HepG2 (cell line): ENCODE results near the gene FMNL2. TPM values are rescaled to one million over a fixed set of nuclear protein-coding genes. Genes with fewer than 3 reads are reported as not detected.

Experiments
- ATAC-seq: fragments of 200-7000 bp; cut with Tn5 transposase; 3 replicates; pipeline ENCODE4 v1.9.1; 2020; ENCODE audit warnings: mild to moderate bottlenecking, moderate library complexity
- BruUV-seq: library from RNA; stranded (reverse); fragments of 400-500 nt; replicated peaks from 2 replicates; lab custom pipeline; 2021; lab: Mats Ljungman, UMichigan
- CTCF ChIA-PET: fragments of 300-600 bp; formaldehyde crosslinking; extraction: SDS; loops from one replicate; lab custom pipeline; 2021; ENCODE audit warnings: low total read pairs, inconsistent platforms, low intra/inter-chr PET ratio; lab: Yijun Ruan, JAX
- POLR2A ChIA-PET: fragments of 350-600 bp; sonication (Branson Sonifier 250); formaldehyde crosslinking; loops from one replicate; lab custom pipeline; 2020; ENCODE audit warnings: antibody characterized with exemption, inconsistent platforms; lab: Yijun Ruan, JAX
- DNase-seq: peaks from one replicate; pipeline ENCODE4 v3.0.0-alpha.2; 2015; ENCODE audit warnings: low spot score
- FAIRE-seq: peaks from 3 replicates; lab custom pipeline; 2011; peaks lifted over from hg19 to GRCh38; lab: Jason Lieb, UNC
- H2AFZ ChIP-seq: one replicate; pipeline ENCODE4 v1.6.1; 2011; ENCODE audit warnings: low read length, inconsistent platforms
- H3K27ac ChIP-seq: fragments of 300-600 bp; 3 replicates; pipeline ENCODE4 v1.8.0; 2011; ENCODE audit warnings: mixed run types, mild to moderate bottlenecking, mixed read lengths, low read length, inconsistent platforms; ENCODE audit not compliant: insufficient read depth; ENCODE audit errors: extremely low read length
- H3K27me3 ChIP-seq, 2 experiments: fragments of 200-600 bp in 1 of 2; 2 replicates in 1 of 2; 3 replicates in 1 of 2; pipeline versions ENCODE4 v1.6.0 to v1.8.0; 2011; ENCODE audit warnings: low read length in 2 of 2, mild to moderate bottlenecking in 2 of 2, moderate library complexity in 2 of 2, inconsistent platforms in 1 of 2; ENCODE audit not compliant: insufficient read depth in 2 of 2, control insufficient read depth in 1 of 2
- H3K36me3 ChIP-seq, 2 experiments: fragments of 200-600 bp in 1 of 2; replicated peaks in 1 of 2; 2 replicates in 1 of 2; 3 replicates in 1 of 2; pipeline versions ENCODE4 v1.5.1 to v1.8.0; 2011; ENCODE audit warnings: low read length in 2 of 2, inconsistent platforms in 1 of 2; ENCODE audit not compliant: insufficient read depth in 2 of 2, control insufficient read depth in 1 of 2
- H3K4me1 ChIP-seq: 2 replicates; pipeline ENCODE4 v1.5.1; 2012; ENCODE audit warnings: low read length, inconsistent platforms; ENCODE audit not compliant: insufficient read depth
- H3K4me2 ChIP-seq: 2 replicates; pipeline ENCODE4 v1.6.0; 2011; ENCODE audit warnings: low read depth, low read length, inconsistent platforms
- H3K4me3 ChIP-seq, 3 experiments: fragments of 200-600 bp in 1 of 3; sonication (generic), shearing (Covaris generic) in 1 of 3; replicated peaks in 1 of 3; 2 replicates each; pipeline ENCODE4 v1.5.1; 2011 to 2016; ENCODE audit warnings: low read length in 3 of 3, inconsistent platforms in 2 of 3, low read depth in 2 of 3, mild to moderate bottlenecking in 2 of 3, control low read depth in 1 of 3, mixed read lengths in 1 of 3; ENCODE audit not compliant: insufficient read depth in 1 of 3
- H3K79me2 ChIP-seq: one replicate; pipeline ENCODE4 v1.6.1; 2011; ENCODE audit warnings: low read length, inconsistent platforms; ENCODE audit not compliant: insufficient read depth
- H3K9ac ChIP-seq: 2 replicates; pipeline ENCODE4 v1.6.0; 2011; ENCODE audit warnings: mild to moderate bottlenecking, low read depth, low read length, inconsistent platforms; ENCODE audit not compliant: insufficient read depth
- H3K9me3 ChIP-seq: 2 replicates; pipeline ENCODE4 v1.5.1; 2012; ENCODE audit warnings: mild to moderate bottlenecking, low read length
- H4K20me1 ChIP-seq: 2 replicates; pipeline ENCODE4 v1.6.0; 2011; ENCODE audit warnings: inconsistent platforms, mild to moderate bottlenecking, low read length, moderate library complexity; ENCODE audit not compliant: insufficient read depth
- AHDC1 ChIP-seq: sonication (generic); formaldehyde crosslinking; IDR thresholded peaks from 2 replicates; pipeline ENCODE4 v1.5.1; 2020; ENCODE audit warnings: mild to moderate bottlenecking, missing genetic modification reagents, borderline replicate concordance
- ATF6 ChIP-seq: sonication (generic); formaldehyde crosslinking; conservative IDR thresholded peaks from 2 replicates; pipeline ENCODE4 v1.4.0; 2020; ENCODE audit warnings: missing genetic modification reagents
- HMG20A ChIP-seq: IDR thresholded peaks from 2 replicates; pipeline ENCODE4 v1.6.1; 2016; ENCODE audit warnings: borderline replicate concordance
- KDM2A ChIP-seq: sonication (generic); formaldehyde crosslinking; IDR thresholded peaks from 2 replicates; pipeline ENCODE4 v1.4.0; 2020; ENCODE audit warnings: low read depth, missing genetic modification reagents, borderline replicate concordance
- LCORL ChIP-seq, 2 experiments: fragments of 450-650 bp in 1 of 2; sonication (generic) in 1 of 2; formaldehyde crosslinking in 1 of 2; IDR thresholded peaks; 2 replicates each; pipeline versions ENCODE4 v1.5.0 to v1.6.1; 2017 to 2020; ENCODE audit warnings: antibody characterized with exemption in 1 of 2, missing genetic modification reagents in 1 of 2
- NONO ChIP-seq, 2 experiments: fragments of 450-650 bp in 1 of 2; sonication (generic) in 1 of 2; formaldehyde crosslinking in 1 of 2; IDR thresholded peaks in 1 of 2; conservative IDR thresholded peaks in 1 of 2; 2 replicates each; pipeline versions ENCODE4 v1.6.1 to v1.8.0; 2017 to 2022; ENCODE audit warnings: mild to moderate bottlenecking in 1 of 2, missing genetic modification reagents in 1 of 2, moderate library complexity in 1 of 2
- SP140L ChIP-seq: sonication (generic); formaldehyde crosslinking; IDR thresholded peaks from 2 replicates; pipeline ENCODE4 v1.4.0; 2020; ENCODE audit warnings: missing genetic modification reagents, borderline replicate concordance
- WIZ ChIP-seq: sonication (generic); formaldehyde crosslinking; IDR thresholded peaks from 2 replicates; pipeline ENCODE4 v1.5.1; 2020; ENCODE audit warnings: mild to moderate bottlenecking, missing genetic modification reagents
- ZBTB4 ChIP-seq: sonication (generic); formaldehyde crosslinking; IDR thresholded peaks from 2 replicates; pipeline ENCODE4 v1.4.0; 2020; ENCODE audit warnings: missing genetic modification reagents, mild to moderate bottlenecking, borderline replicate concordance
- ZNF678 ChIP-seq: sonication (generic); formaldehyde crosslinking; IDR thresholded peaks from 2 replicates; pipeline ENCODE4 v1.4.0; 2020; ENCODE audit warnings: mild to moderate bottlenecking, missing genetic modification reagents
- WGBS: methylation state at CpG from one replicate; pipeline ENCODE4 v1.1.6; 2017; ENCODE audit warnings: low lambda C conversion rate; 5-methylcytosine and 5-hydroxymethylcytosine counted together
- in situ Hi-C: cut with HindIII; loops from 2 replicates; pipeline ENCODE4 v1.10.0; 2017; ENCODE audit warnings: low pct_unique_long_range_greater_than_20kb; ENCODE audit not compliant: extremely low pct_ligation_motif_present
- intact Hi-C: fragments of 100-400 bp; cut with micrococcal nuclease; formaldehyde crosslinking; loops from one replicate; pipeline ENCODE4 v1.10.0; 2022; ENCODE audit not compliant: unreplicated experiment
- polyA plus RNA-seq, 8 experiments: library from polyadenylated mRNA; depleted of rRNA in 3 of 8; stranded (reverse) in 7 of 8; unstranded in 1 of 8; fragments of >200 nt; fragmentation: Illumina TruSeq in 4 of 8; extraction: Trizol in 4 of 8; gene quantifications; 2 replicates each; pipeline versions ENCODE4 v1.2.1 to v1.2.3, GENCODE V29; 2011 to 2016; ENCODE audit warnings: low read depth in 4 of 8, missing spikeins in 1 of 8, mixed read lengths in 1 of 8; ENCODE audit not compliant: insufficient read depth in 1 of 8
- total RNA-seq, 5 experiments: library from RNA; depleted of rRNA; stranded (reverse); fragments of >200 nt; fragmentation: Illumina TruSeq; extraction: Trizol; gene quantifications; 2 replicates each; pipeline ENCODE4 v1.2.3, GENCODE V29; 2016; ENCODE audit warnings: low read depth in 1 of 5
- TF ChIP-seq, protein P1 (sequence below): sonication (generic); formaldehyde crosslinking; IDR thresholded peaks from 2 replicates; pipeline ENCODE4 v1.8.0; 2023; ENCODE audit warnings: mild to moderate bottlenecking, missing genetic modification reagents

FMNL2 gene
- total and polyA plus RNA-seq, 2 of the 13 experiments (the other 11 are each of a cell fraction or from before 2014, with no cell fraction given): 66.5 to 67.7 TPM

- Histone ChIP-seq H3K36me3 (no peaks in the 10 kb centered on the region), H4K20me1 (no peaks in the 10 kb centered on the region; the same call in 1 of the 2 replicates), H3K79me2 (peaks cover 97% of the 10 kb centered on the region), H3K4me2 (no peak overlapping the region), H3K27me3 (no peaks in the 10 kb centered on the region), H3K4me1 (peaks cover 56% of the 10 kb centered on the region), H3K9ac (no peak overlapping the region), H3K4me3 (no peak overlapping the region), H2AFZ (no peak overlapping the region), H3K9me3 (no peaks in the 10 kb centered on the region), H3K27ac (no peak overlapping the region)
- BruUV-seq: no TSS peak
- no peak for DNase-seq
- ATAC-seq: no peak
- intact Hi-C loops (no loop called here), in situ Hi-C loops (no loop called here)
- ChIA-PET POLR2A (interaction anchor here (1.2 kb wide), 1 partner anchor 27 kb away, joined by 4 read pairs; no protein-coding TSS in a partner anchor), CTCF (no interaction called here)
- 59% methylated on average over 2 of the region's 2 CpGs for WGBS
- no peak for FAIRE-seq
- TF ChIP-seq, protein P1, sequence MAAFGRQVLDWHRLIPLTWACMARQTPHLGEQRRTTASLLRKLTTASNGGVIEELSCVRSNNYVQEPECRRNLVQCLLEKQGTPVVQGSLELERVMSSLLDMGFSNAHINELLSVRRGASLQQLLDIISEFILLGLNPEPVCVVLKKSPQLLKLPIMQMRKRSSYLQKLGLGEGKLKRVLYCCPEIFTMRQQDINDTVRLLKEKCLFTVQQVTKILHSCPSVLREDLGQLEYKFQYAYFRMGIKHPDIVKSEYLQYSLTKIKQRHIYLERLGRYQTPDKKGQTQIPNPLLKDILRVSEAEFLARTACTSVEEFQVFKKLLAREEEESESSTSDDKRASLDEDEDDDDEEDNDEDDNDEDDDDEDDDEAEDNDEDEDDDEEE (CRISPR knock-in tag): no peak
- TF ChIP-seq ATF6 (CRISPR knock-in tag) (no peak), SP140L (CRISPR knock-in tag) (no peak), KDM2A (CRISPR knock-in tag) (no peak), AHDC1 (CRISPR knock-in tag) (no peak), ZNF678 (CRISPR knock-in tag) (no peak), ZBTB4 (CRISPR knock-in tag) (no peak), LCORL (IDR thresholded peaks at IDR 0.05) (no peak), LCORL (CRISPR knock-in tag; IDR thresholded peaks at IDR 0.05) (no peak), WIZ (no peak), NONO (IDR thresholded peaks at IDR 0.05) (no peak), NONO (CRISPR knock-in tag; conservative IDR thresholded peaks at IDR 0.05) (no peak), HMG20A (no peak)
These were observed 110.4 kb downstream of the FMNL2 start for GRCh38 chr2:152445375-152445774.
